ENCODE data around the gene KIAA1755. TPM values are rescaled to one million over a fixed set of nuclear protein-coding genes. Genes with fewer than 3 reads are reported as not detected.

KIAA1755 gene
- total RNA-seq, 8 experiments from 2014 or later: 0.05 to 73.6 (median 1.2) TPM

DNA sequence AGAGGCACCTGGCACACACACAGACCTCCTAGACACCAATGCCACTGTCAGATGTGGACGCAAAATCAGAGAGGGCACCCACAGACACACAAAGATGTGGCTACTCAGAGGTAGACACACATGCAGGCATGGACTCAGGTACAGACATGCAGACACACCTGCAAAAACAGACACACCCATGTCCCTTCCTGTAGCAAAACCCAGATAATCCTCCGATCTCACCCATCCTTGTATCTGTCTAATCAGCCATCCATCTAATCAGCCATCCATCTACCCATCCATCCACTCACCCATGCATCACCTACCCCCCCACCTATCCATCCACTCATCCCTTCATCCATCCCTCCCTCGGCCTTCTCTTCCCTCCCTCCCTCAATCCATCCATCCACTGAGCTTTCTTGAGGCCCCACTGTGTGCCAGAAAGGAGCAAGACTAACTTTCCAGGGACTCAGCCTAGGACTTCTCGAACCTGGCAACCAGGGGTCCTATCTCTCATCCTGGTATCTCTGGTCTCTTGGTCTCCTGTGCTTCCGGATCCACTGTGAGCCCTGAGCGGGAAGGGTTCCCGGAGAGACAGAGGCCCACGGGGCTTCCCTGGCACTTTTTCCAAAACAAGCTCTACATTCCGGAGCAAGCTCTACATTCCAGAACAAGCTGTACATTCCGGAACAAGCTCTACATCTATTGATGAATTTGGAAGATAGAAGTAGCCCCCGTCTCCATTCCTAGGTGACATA lies 94.4 kb downstream of the KIAA1755 start:
- H3K27ac ChIP-seq: no peak overlapping the region
- H3K4me1 ChIP-seq (replicated peaks in 1 of 2): no peaks in the 10 kb centered on the region
- no peak for ATAC-seq (replicated peaks in 6 of 8)
- no peak overlapping the region for H3K4me3 ChIP-seq
- in situ Hi-C loops (cut with MboI; ENCODE audit: low pct_unique_long_range_greater_than_20kb in 2 of 9, low sequenced_read_pairs in 9 of 9, unreplicated experiment in 9 of 9): no loop called here
- WGBS, 10 experiments: 39 to 100% (median 86%) methylated on average over 1 to 6 of the region's 11 CpGs; no CpG with 5 or more reads in 3 of the 10 experiments

DNA sequence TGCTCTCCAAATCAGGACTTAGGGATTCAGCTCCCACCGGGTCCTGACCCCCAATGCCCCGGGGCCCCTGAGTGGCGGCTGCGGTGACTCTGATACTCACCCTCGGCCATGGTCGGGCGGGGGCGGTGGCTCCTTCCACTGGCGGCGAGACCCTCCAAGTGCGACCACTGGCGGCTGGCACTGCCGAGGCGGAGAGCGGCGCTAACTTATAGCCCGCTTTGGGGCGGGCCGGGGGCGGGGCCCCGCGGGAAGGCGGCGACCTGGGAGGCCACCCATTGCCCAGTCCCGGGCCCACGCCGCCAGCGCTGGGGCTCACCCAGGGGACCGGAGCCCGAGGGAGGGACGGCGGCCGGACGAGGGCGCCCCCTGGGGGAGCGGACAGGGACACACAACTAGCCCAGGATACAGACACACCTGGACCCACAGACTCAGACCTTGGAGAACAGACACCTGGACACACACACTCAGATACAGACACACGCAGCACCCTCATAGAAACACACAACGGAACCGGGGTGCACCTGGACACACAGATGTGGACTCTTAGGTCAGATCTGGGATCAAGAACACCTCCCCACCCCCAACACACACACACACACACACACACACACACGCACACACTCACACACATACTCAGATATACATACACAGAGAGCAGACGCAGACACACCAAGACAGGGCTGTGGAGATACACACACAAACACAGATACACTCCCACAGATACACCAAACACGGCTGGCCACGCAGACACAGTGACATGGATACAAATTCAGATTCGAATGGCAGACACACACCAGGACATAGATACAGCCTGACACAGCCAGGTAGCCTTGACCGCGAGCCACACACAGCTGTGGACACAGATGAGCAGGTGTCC lies 95.2 kb downstream of the KIAA1755 start, which contains the start of gene TGM2:
TGM2 (minus strand) TSS at position 182 of the 877 bp plus-strand sequence; CDS start at position 110, 72 bp downstream.
- H3K27ac ChIP-seq: no peak within 1 kb of the TSS
- peak within 1 kb of the TSS in 4 of 5 donors; percentile 10 to 31 (median 20) for H3K4me3 ChIP-seq
- H3K4me1 ChIP-seq (replicated peaks in 1 of 2): no peaks in the 10 kb centered on the region
- in situ Hi-C loops (cut with MboI; ENCODE audit: low pct_unique_long_range_greater_than_20kb in 2 of 9, low sequenced_read_pairs in 9 of 9, unreplicated experiment in 9 of 9): no loop called here
- WGBS, 10 experiments: 10 to 12% methylated on average over 2 to 7 of the region's 46 CpGs; no CpG with 5 or more reads in 8 of the 10 experiments
- ATAC-seq (replicated peaks in 6 of 8): peak; percentile 93 to 98 (median 95)

GRCh38 chr20:38164624-38165088 lies 95.9 kb downstream of the KIAA1755 start:
- Histone ChIP-seq H3K4me3 (peak overlapping the region in 3 of 5 donors; percentile 15 to 31 (median 25)), H3K4me1 (replicated peaks in 1 of 2) (no peaks in the 10 kb centered on the region), H3K27ac (no peak overlapping the region)
- in situ Hi-C loops (cut with MboI; ENCODE audit: low pct_unique_long_range_greater_than_20kb in 2 of 9, low sequenced_read_pairs in 9 of 9, unreplicated experiment in 9 of 9): no loop called here
- no peak for ATAC-seq (replicated peaks in 6 of 8)
- WGBS, 10 experiments: 76 to 100% methylated on average over 3 to 5 of the region's 14 CpGs; no CpG with 5 or more reads in 8 of the 10 experiments

DNA sequence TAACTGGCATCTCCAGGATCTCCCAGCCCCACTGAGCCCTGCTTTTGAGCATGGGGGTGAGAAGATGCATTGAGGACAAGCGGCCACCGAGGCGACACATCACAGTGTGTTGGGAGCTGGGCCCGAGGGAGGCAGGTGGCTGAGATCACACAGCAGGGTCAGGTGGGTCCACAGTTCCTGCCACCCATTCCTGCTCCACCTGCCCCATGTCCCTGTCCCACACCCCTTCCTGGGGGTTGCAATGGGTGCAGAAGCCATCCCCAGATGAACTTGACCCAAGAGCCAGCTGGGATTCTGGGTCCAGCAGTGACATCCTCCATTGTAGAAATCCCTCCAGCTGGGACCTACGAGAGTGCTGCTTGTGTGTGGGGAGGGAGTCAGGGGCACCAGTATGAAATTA lies 96.5 kb downstream of the KIAA1755 start:
- in situ Hi-C loops (cut with MboI; ENCODE audit: low pct_unique_long_range_greater_than_20kb in 2 of 9, low sequenced_read_pairs in 9 of 9, unreplicated experiment in 9 of 9): no loop called here
- Histone ChIP-seq H3K27ac (no peak overlapping the region), H3K4me1 (replicated peaks in 1 of 2) (no peaks in the 10 kb centered on the region), H3K4me3 (no peak overlapping the region)
- ATAC-seq (replicated peaks in 6 of 8): no peak
- WGBS, 10 experiments: 80 to 100% (median 88%) methylated on average over 1 to 2 of the region's 5 CpGs; no CpG with 5 or more reads in 7 of the 10 experiments

DNA sequence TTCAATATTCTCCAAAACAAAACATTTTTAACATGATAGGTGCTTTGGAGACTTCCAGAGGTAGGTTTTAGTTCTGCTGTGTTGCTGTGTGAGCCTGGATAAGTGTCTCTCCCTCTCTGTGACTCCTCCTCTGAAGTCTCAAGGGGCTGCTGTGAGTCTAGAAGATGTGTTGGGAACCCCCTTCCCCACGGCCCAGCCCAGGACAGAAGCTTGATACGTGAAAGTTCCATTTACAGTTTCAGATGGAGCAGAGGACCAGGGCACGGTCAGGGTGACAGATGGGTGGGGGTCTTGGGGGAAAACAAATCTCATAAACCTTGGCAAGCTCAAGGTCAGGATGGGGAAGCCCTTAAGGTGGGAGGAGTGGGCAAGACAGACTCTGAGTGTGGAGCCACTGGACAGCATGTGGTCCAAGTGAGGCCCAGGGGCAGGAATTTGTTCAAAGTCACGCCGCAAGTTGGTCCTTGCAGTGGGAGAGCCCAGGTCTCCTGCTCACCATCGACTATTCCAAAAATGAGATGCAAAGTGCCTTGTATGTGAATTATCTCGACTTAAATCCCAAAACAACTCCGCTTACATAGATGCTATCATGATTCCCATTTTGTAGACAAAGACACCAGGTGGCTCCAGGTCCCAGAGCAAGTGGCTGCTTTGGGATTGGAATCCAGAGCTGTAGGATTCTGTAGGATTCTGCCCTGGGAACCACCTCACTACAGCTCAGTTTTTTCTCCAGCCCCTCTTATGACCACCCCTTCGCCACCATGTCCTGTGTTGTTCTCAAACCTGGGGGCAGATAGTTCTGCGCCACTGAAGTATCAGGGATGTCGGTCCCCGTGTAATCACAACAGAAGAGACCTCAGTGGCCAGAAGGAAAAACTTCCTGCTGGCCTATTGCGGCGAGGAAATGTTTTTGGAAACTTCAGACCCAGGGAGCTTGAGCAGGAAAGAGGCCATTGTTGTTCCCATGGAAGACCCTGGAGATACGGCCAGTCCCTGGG lies 97.4 kb downstream of the KIAA1755 start:
- H3K4me1 ChIP-seq (replicated peaks in 1 of 2): peaks cover 0 to 6% of the 10 kb centered on the region in 2 donors
- H3K27ac ChIP-seq: no peak overlapping the region
- WGBS, 10 experiments: 5 to 100% (median 77%) methylated on average over 2 to 14 of the region's 15 CpGs; no CpG with 5 or more reads in 3 of the 10 experiments
- no peak for ATAC-seq (replicated peaks in 6 of 8)
- in situ Hi-C loops (cut with MboI; ENCODE audit: low pct_unique_long_range_greater_than_20kb in 2 of 9, low sequenced_read_pairs in 9 of 9, unreplicated experiment in 9 of 9): no loop called here
- no peak overlapping the region for H3K4me3 ChIP-seq

GRCh38 chr20:38162149-38162548 lies 98.4 kb downstream of the KIAA1755 start:
- ATAC-seq (replicated peaks in 6 of 8): no peak
- no peak overlapping the region for H3K4me3 ChIP-seq
- WGBS, 10 experiments: 31 to 100% (median 42%) methylated on average over 1 to 2 of the region's 2 CpGs; no CpG with 5 or more reads in 1 of the 10 experiments
- no peak overlapping the region for H3K27ac ChIP-seq
- H3K4me1 ChIP-seq (replicated peaks in 1 of 2): peaks cover 0 to 10% of the 10 kb centered on the region in 2 donors
- in situ Hi-C loops (cut with MboI; ENCODE audit: low pct_unique_long_range_greater_than_20kb in 2 of 9, low sequenced_read_pairs in 9 of 9, unreplicated experiment in 9 of 9): no loop called here

DNA sequence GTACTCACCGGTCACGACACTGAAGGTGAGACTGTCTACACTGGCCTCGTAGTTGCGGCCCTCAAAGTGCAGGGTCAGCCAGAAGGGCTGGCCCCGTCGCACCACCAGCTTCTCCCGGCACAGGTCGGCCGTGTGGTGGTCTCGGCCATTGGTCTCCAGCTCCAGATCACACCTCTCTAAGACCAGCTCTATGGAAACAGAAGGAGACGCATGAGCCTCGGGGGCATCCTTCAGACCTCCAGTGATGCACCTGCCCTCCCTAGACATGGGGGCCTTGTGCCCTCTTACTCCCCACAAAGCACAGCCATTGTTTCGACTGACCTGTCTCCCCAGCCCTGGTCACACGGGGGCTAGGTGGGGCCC lies 99.1 kb downstream of the KIAA1755 start:
- ATAC-seq (replicated peaks in 6 of 8): no peak
- no peak overlapping the region for H3K27ac ChIP-seq
- 100% methylated on average over 2 of the region's 14 CpGs; no CpG with 5 or more reads in 9 of the 10 experiments for WGBS, 10 experiments
- H3K4me1 ChIP-seq (replicated peaks in 1 of 2): peaks cover 0 to 10% of the 10 kb centered on the region in 2 donors
- in situ Hi-C loops (cut with MboI; ENCODE audit: low pct_unique_long_range_greater_than_20kb in 2 of 9, low sequenced_read_pairs in 9 of 9, unreplicated experiment in 9 of 9): no loop called here
- H3K4me3 ChIP-seq: no peak overlapping the region

Other genes with a start within 250 kb of the KIAA1755 start
- gene TTI1, start 227.3 kb downstream of the KIAA1755 start, total RNA-seq: 10 to 100 TPM; 10.3 to 28.0 (median 21.0) TPM
- gene RPRD1B, start 227.0 kb downstream of the KIAA1755 start, total RNA-seq: 10 to 100 TPM; 12.7 to 34.1 (median 21.0) TPM
- 1 to 10 TPM in 3 of 8 experiments, under 1 TPM in 5; 0.05 to 7.1 (median 0.68) TPM for gene TGM2, start 95.5 kb downstream of the KIAA1755 start, total RNA-seq
- 1 to 10 TPM in 2 of 8 experiments, under 1 TPM in 2, not detected in 4; 0.05 to 2.4 (median 0.64) TPM for gene BPI, start 43.4 kb upstream of the KIAA1755 start, total RNA-seq
- gene LBP, start 85.7 kb upstream of the KIAA1755 start, total RNA-seq: under 1 TPM in 3 of 8 experiments, not detected in 5; 0.15 to 0.67 (median 0.42) TPM
- gene SNHG17, start 174.6 kb upstream of the KIAA1755 start, total RNA-seq: 10 to 100 TPM; 12.4 to 69.3 (median 32.3) TPM
- 10 to 100 TPM; 21.8 to 48.8 (median 32.1) TPM for gene RALGAPB, start 212.1 kb upstream of the KIAA1755 start, total RNA-seq